Fibroblast of lung (primary cell): ENCODE data around the gene CX3CR1. TPM values are rescaled to one million over a fixed set of nuclear protein-coding genes. Genes with fewer than 3 reads are reported as not detected.

Experiments
- DNase-seq, 2 donors: peaks; one replicate each; pipeline versions ENCODE4 v3.0.0 to v3.0.0-alpha.2; 2010; ENCODE audit warnings: low read depth in 2 of 2
- H2AFZ ChIP-seq: 2 replicates; pipeline ENCODE4 v1.5.1; 2012; ENCODE audit warnings: low read length, control low read depth, inconsistent platforms
- H3K27ac ChIP-seq: 2 replicates; pipeline ENCODE4 v1.5.1; 2011; ENCODE audit warnings: low read length, control low read depth; ENCODE audit not compliant: insufficient read depth
- H3K27me3 ChIP-seq: 2 replicates; pipeline ENCODE4 v1.5.1; 2011; ENCODE audit warnings: mild to moderate bottlenecking, low read length; ENCODE audit not compliant: control insufficient read depth, insufficient read depth
- H3K36me3 ChIP-seq: 2 replicates; pipeline ENCODE4 v1.5.1; 2011; ENCODE audit warnings: low read length; ENCODE audit not compliant: control insufficient read depth, insufficient read depth
- H3K4me1 ChIP-seq: 2 replicates; pipeline ENCODE4 v1.5.1; 2011; ENCODE audit warnings: low read length; ENCODE audit not compliant: control insufficient read depth, insufficient read depth; ENCODE audit errors: extremely low read depth
- H3K4me2 ChIP-seq: 2 replicates; pipeline ENCODE4 v1.5.1; 2011; ENCODE audit warnings: low read length, control low read depth; ENCODE audit not compliant: insufficient read depth; ENCODE audit errors: extremely low read depth
- H3K4me3 ChIP-seq, 4 experiments: fragments of 200-600 bp in 1 of 4; sonication (generic) in 1 of 4; replicated peaks in 1 of 4; 2 replicates each; pipeline ENCODE4 v1.5.1; 2011 to 2016; ENCODE audit warnings: low read length in 4 of 4, low read depth in 3 of 4, mild to moderate bottlenecking in 3 of 4, control low read depth in 2 of 4, inconsistent platforms in 1 of 4, mixed read lengths in 1 of 4; ENCODE audit not compliant: insufficient read depth in 1 of 4; ENCODE audit errors: control extremely low read depth in 1 of 4
- H3K79me2 ChIP-seq: 2 replicates; pipeline ENCODE4 v1.5.1; 2012; ENCODE audit warnings: mild to moderate bottlenecking, low read length, inconsistent platforms; ENCODE audit not compliant: control insufficient read depth, insufficient read depth
- H3K9ac ChIP-seq: 2 replicates; pipeline ENCODE4 v1.5.1; 2011; ENCODE audit warnings: mild to moderate bottlenecking, low read length, control low read depth; ENCODE audit not compliant: insufficient read depth
- H3K9me3 ChIP-seq: 2 replicates; pipeline ENCODE4 v1.5.1; 2012; ENCODE audit warnings: low read depth, low read length; ENCODE audit not compliant: control insufficient read depth, insufficient read depth
- H4K20me1 ChIP-seq: 2 replicates; pipeline ENCODE4 v1.5.1; 2011; ENCODE audit warnings: low read length; ENCODE audit not compliant: control insufficient read depth, insufficient read depth; ENCODE audit errors: extremely low read depth
- EZH2 ChIP-seq: IDR thresholded peaks from 2 replicates; pipeline ENCODE4 v1.5.1; 2012; ENCODE audit warnings: low read length, control low read depth, mild to moderate bottlenecking; ENCODE audit errors: missing control alignments
- polyA plus RNA-seq, 2 donors: library from polyadenylated mRNA; depleted of rRNA in 1 of 2; stranded (reverse) in 1 of 2; unstranded in 1 of 2; fragments of >200 nt; gene quantifications; 2 replicates each; pipeline ENCODE4 v1.2.1, GENCODE V29; 2011 to 2012; ENCODE audit warnings: missing spikeins in 1 of 2
- total RNA-seq: library from RNA; depleted of rRNA; stranded (reverse); fragments of >200 nt; gene quantifications from 2 replicates; pipeline ENCODE4 v1.2.1, GENCODE V29; 2014
- TF ChIP-seq, protein P1 (sequence below), 2 donors: IDR thresholded peaks in 1 of 2; conservative IDR thresholded peaks in 1 of 2; 1 replicate in 1 of 2; 2 replicates in 1 of 2; pipeline ENCODE4 v1.5.1; 2011 to 2012; ENCODE audit warnings: low read length in 2 of 2, control low read depth in 1 of 2, inconsistent platforms in 1 of 2, low read depth in 1 of 2, mild to moderate bottlenecking in 1 of 2

The CX3CR1 gene
- total and polyA plus RNA-seq, 2 donors (not counting 1 experiment from before 2014, with no cell fraction given), result under 0.01 TPM; not detected in 1

DNA sequence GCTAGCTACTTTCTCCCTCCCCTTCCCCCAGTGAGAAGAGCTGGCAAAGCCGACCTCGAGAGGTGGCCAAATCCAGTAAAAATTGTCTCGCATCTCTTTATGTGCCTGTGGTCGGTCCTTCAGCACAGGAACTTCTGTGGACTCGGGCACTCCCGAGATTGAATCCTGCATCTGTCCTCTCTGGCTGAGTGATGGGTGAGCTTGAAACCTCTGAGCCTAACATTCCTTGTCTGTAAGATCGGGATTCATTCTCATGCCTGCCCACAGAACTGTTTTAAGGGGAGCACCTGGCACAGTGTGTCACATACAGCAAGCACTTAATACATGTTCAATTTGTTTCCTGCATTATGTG is 11.3 kb downstream of the CX3CR1 start:
- H3K27ac ChIP-seq, result no peak overlapping the region
- DNase-seq, result no peak
- no peaks in the 10 kb centered on the region for H3K4me1 ChIP-seq
- H3K27me3 ChIP-seq, result no peaks in the 10 kb centered on the region
- H3K4me3 ChIP-seq, result no peak overlapping the region
- no peak overlapping the region for H2AFZ ChIP-seq
- no peaks in the 10 kb centered on the region for H3K9me3 ChIP-seq
- H4K20me1 ChIP-seq, result no peaks in the 10 kb centered on the region
- no peaks in the 10 kb centered on the region for H3K36me3 ChIP-seq
- H3K79me2 ChIP-seq, result no peaks in the 10 kb centered on the region
- TF ChIP-seq, protein P1, sequence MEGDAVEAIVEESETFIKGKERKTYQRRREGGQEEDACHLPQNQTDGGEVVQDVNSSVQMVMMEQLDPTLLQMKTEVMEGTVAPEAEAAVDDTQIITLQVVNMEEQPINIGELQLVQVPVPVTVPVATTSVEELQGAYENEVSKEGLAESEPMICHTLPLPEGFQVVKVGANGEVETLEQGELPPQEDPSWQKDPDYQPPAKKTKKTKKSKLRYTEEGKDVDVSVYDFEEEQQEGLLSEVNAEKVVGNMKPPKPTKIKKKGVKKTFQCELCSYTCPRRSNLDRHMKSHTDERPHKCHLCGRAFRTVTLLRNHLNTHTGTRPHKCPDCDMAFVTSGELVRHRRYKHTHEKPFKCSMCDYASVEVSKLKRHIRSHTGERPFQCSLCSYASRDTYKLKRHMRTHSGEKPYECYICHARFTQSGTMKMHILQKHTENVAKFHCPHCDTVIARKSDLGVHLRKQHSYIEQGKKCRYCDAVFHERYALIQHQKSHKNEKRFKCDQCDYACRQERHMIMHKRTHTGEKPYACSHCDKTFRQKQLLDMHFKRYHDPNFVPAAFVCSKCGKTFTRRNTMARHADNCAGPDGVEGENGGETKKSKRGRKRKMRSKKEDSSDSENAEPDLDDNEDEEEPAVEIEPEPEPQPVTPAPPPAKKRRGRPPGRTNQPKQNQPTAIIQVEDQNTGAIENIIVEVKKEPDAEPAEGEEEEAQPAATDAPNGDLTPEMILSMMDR (conservative IDR thresholded peaks at IDR 0.05 in 1 of 2, IDR thresholded peaks at IDR 0.05 in 1 of 2; ENCODE audit: low read depth in 1 of 2, low read length in 2 of 2), result no peak
- TF ChIP-seq EZH2, result no peak
- no peak overlapping the region for H3K9ac ChIP-seq
- no peak overlapping the region for H3K4me2 ChIP-seq

DNA sequence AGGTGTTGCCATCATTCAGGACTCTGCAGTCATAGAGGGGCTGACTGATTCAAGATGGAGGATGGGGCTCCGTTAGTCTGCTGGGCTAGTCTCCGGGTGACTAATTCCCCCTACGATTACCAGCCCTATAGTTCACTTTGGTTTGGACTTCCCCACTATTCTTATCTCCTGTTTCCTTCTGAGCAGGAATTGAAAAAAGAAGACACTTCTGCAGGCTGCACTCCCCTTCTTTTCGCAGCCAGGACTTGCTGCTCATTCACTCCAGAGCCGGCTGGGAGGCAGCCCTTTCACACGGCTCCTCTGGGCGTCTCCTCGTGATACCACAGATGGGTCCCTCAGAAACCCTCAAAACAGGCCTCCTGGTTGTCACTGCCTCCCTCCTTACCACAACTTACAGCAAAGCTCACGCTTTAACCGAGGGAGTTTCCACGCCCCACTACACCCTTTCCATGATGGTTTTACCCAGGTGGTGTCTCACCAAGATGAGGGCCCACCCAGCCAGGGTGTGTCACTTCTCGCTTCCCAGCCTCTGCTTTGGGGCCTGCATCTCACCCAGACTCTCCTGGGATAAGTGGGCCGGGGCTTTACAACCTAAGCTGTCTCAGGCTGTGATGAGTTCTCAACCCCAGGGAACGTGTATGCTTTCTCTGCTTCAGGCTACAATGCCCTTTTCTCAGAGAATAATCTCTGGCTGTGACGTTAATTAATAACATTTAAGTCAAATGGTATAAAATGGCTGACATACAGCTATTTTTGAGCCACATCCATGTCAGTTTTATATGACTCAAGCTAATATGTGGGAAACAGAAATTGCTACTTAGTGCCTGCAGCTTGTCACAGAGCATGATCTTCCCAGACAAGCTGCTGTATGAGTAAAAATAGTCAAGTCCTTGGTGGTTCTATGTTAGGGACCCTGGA is 11.9 kb downstream of the CX3CR1 start:
- Histone ChIP-seq H4K20me1 (no peaks in the 10 kb centered on the region), H3K9ac (no peak overlapping the region), H2AFZ (no peak overlapping the region), H3K27ac (no peak overlapping the region), H3K36me3 (no peaks in the 10 kb centered on the region), H3K27me3 (no peaks in the 10 kb centered on the region), H3K4me1 (no peaks in the 10 kb centered on the region), H3K79me2 (no peaks in the 10 kb centered on the region), H3K4me3 (no peak overlapping the region), H3K9me3 (no peaks in the 10 kb centered on the region), H3K4me2 (no peak overlapping the region)
- DNase-seq, result no peak
- no peak for TF ChIP-seq EZH2
- TF ChIP-seq, protein P1 (conservative IDR thresholded peaks at IDR 0.05 in 1 of 2, IDR thresholded peaks at IDR 0.05 in 1 of 2; ENCODE audit: low read depth in 1 of 2, low read length in 2 of 2), result no peak

DNA sequence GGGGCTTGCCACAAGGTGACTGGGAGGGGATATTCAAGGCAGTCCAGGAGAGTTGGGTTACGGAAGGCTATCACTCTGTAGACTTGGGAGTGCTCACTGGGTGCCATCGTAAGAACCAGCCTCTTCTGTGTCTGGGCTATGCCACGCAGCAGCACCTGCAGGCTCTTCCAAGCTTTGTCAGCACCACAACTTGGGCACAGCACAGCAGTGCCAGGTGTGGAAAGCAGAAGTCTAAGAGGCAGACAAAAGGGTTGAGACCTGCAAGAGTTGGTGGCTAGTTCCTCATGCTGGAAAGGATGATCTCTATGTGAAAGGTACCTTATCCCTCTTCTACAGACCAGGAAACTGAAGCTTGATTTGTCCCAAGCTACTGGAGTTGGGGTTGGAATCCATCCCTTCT is 15.8 kb downstream of the CX3CR1 start:
- Histone ChIP-seq H4K20me1 (no peaks in the 10 kb centered on the region), H3K4me1 (peaks cover 4% of the 10 kb centered on the region), H3K27ac (no peak overlapping the region), H3K27me3 (no peaks in the 10 kb centered on the region), H3K79me2 (no peaks in the 10 kb centered on the region), H2AFZ (no peak overlapping the region), H3K4me2 (no peak overlapping the region), H3K9ac (no peak overlapping the region), H3K4me3 (no peak overlapping the region), H3K36me3 (no peaks in the 10 kb centered on the region), H3K9me3 (no peaks in the 10 kb centered on the region)
- DNase-seq, result no peak
- no peak for TF ChIP-seq EZH2
- TF ChIP-seq, protein P1 (conservative IDR thresholded peaks at IDR 0.05 in 1 of 2, IDR thresholded peaks at IDR 0.05 in 1 of 2; ENCODE audit: low read depth in 1 of 2, low read length in 2 of 2), result no peak
